GM12892 (cell line): ENCODE measurements around the gene NEU4.

ENCODE experiments used
- POLR2A ChIP-seq: IDR thresholded peaks from 2 replicates; pipeline ENCODE4 v1.6.1; 2011; ENCODE audit warnings: low read depth, low read length, control low read depth
- POLR2AphosphoS5 ChIP-seq: IDR thresholded peaks from 2 replicates; pipeline ENCODE4 v1.6.1; 2011; ENCODE audit warnings: low read depth, low read length, control low read depth

DNA sequence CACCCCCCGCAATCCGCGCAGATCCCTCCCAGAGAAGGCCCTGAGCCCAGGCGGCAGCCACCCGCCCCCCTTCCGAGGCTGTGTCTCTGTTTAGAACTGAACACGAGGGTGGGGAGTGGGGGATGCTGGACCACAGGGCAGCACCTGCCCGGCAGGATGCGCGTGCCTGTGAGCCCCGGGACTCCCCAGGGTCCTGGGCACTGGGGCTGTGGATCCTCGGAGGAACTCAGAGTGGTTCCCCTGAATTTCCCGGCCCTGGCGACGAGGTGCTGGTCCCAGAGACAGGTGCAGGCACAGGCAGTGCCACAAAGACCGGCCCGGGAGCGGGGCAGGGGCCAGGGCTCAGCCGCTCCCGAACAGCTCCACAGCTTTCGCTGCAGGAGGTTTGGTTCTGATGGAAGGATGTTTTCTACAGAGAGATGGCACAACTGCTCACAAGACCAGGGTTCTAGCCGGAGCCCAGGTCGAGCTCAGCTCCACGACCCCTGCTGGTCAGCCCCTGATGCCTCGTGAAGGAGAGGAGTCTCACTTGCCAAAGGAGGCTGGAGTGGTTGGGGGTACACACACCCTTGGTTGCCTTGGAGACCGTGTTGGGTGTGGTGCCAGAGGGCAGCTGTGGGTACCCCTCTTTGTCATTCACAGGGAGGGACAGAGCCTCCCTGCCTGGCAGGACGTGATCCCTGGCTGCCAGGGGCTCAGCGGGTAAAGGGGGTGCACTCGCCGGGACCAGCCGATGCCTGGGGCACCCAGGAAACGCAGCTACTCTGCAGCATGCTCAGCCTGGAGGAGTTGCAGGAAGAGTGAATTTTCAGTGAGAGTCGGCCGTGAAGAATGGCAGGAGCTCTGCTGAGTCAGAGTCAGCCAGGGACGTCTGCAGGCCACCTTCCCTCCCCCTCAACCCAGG lies 4.4 kb upstream of the NEU4 start:
- TF ChIP-seq POLR2AphosphoS5: no peak
- no peak for TF ChIP-seq POLR2A
